Right forelimb (tissue), 1 donor: ENCODE measurements around the gene STAC3.
"Not testable (repeated sequence)": the region's sequence is repeated elsewhere in the genome, so short reads cannot be mapped to it uniquely, and the experiment has no call there.

Experiments used
- DNase-seq: peaks from one replicate; pipeline ENCODE4 v3.0.0-alpha.2; 2018

Gene STAC3

DNA sequence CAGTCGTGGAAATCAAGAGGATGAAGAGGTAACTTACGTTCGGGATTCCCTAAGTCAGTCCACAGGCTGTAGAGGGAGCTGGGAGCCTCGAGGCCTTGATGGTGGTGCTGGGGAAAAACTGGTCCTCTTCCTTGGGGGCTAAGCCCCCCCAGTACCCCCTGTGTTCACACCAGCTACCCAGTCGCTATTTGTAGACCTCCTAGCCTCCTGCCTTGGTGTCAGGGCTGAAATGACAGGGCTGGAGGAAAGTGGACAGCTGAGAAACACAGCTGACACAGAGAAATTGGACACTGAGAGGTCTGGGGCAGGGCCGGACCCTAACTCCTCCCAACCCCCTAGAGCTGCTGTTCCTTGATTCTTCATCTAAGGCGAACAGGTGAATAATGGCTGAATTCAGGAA, at the start of gene STAC3:
STAC3 (minus strand) TSS at position 232 of the 400 bp plus-strand sequence. CDS start 1,551 bp downstream, outside the sequence.
- no peak for DNase-seq

DNA sequence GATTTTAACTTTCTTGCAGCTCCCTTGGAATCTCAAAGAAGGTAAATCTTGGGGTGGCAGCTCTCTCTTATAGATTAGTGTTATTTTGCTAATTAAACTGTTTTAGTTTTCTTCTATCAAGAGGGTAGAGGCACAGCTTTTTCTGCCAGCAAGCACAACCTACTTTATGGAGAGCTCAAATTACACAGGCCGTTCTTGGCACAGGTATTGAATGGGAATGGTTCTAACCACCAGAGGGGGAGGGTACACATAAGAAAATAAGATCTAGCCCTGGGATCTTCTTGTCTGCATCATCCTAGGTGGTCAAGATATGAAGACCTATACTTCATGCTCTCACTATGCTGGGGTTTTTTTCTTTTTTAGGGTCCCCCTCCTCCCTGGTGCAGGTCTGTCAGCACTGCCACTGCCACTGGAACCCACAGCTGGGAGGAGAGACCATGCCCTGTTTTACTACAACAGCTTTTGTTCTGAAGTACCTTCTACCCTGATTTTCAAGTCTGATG, 48.6 kb upstream of the STAC3 start:
- no peak for DNase-seq

DNA sequence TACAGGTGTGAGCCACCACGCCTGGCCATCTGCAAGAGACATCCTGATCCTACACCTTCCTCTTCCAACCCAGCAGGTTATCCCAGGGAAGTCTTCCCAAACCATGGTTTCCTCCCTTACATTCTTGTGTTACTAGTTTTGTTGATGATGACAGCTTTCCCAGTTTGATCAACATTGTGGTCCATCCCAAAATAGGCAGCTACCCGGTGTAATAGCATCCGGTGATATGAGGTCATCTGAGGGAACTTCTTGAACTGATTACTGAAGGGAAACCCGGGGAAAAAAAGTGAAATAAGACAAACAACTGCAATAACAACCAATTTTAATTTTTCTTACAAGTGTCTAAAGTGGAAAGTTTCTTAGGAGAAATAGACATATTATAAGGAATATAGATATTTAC, 45.3 kb upstream of the STAC3 start:
- DNase-seq: no peak

DNA sequence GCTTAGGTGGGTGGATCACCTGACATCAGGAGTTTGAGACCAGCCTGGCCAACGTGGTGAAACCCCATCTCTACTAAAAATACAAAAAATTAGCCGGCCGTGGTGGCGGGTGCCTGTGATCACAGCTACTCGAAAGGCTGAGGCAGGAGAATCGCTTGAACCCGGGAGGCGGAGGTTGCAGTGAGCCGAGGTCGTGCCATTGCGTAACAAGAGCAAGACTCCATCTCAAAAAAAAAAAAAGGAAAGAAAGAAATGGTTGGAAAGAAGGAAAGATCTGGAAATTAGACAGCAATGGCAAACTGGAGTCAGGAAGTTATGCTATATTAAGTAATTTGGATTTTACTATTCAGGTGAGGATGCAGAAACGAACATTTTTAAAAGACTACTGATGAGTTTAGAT, 31.1 kb upstream of the STAC3 start:
- not testable (repeated sequence) for DNase-seq

DNA sequence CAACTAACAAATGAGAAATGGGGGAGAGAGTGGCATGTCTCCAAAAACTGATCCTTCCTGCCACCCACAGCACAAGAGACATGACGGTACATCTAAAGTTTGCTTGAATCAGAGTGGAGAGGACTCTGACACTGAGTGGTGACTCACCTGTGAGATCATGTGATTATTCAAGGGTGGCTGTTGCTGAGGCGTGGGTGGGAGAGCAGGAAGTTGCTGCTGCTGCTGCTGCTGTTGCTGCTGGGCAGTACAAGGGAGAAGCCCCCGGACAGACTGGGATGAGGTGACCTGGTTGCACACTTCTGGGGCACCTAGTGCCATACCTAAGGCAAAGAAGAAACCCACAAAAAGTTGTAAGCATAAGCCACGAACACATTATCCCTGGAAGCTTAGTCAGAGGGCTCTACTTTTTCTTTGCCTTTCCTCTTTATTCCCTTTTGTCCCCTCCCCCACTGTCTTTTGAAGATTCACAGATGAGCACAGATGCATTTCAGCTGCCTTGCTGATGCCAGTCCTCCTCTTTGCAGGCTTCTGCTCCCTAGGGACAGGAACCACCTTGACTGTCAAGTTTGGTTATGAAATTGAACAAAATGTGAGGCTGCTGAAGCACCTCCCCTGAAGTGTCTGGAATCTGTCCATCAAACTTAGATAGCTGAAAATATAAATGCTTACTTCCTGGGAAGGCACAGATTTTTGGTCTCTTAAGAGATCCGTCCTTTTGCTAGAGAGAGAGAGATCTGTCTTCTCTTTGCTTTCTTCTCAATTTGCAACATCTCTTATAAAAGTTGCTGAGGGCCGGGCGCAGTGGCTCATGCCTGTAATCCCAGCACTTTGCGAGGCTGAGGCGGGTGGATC, 29.4 kb upstream of the STAC3 start:
- no peak for DNase-seq

DNA sequence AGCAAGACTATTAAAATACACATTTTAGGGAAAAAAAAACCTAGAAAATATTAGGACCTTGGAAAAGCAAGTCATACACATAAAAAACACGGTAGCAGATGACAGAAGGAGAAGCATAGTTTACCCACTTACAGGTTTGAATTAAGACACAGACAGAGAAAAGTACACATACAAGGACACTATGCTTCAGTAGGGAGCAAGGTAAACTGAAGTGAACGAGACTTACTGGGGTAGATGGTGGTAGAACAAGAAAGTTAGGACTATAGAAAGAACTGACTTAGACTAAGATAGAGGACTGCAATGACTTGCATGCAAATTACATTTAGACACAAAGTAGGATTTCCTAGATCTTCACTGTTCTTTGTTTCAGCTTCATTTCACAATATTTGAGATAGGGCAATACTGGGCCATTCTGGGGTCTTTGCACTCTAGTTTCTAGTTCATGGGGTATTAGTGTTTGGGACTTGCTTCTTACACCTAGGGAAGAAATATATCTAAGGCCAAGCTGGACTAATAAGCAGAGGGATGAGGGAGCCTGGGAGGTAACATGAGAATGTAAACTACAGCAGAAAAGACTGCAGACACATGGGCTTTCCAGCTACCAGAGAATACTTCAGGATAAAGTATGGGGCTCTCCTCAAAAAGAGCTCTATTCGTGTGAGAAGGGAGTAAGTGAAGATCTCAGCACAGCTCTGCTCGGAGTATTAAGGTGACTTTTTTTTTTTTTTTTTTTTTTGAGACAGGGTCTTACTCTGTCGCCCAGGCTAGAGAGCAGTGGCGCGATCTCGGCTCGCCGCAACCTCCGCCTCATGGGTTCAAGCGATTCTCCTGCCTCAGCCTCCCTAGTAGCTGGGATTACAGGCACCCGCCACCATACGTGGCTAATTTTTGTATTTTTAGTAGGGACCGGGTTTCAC, 27.7 kb upstream of the STAC3 start:
- DNase-seq: no peak

DNA sequence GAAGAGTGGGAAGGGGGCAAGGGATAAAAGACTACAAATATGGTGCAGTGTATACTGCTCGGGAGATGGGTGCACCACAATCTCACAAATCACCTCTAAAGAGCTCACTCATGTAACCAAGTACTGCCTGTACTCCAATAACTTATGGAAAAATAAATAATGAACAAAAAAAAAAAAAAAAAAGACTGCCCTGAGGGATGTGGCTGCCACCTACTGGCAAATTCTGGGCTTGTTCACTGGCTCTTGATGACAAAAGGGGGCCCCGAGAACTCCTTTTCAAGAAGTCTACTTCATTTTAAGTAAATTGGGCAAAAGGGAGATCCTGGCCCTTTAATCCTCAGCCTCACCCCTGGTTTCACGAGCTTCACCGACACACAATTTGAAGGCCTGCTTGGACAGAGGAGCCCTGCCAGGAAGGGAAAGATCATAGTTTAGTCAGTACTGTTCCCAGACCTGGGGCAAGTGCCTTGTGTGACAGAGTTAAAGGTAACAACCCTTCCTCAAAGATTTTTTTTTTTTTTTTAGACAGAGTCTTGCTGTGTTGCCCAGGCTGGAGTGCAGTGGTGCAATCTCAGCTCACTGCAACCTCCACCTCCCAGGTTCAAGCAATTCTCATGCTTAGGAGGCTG, 26.1 kb upstream of the STAC3 start:
- DNase-seq: no peak

DNA sequence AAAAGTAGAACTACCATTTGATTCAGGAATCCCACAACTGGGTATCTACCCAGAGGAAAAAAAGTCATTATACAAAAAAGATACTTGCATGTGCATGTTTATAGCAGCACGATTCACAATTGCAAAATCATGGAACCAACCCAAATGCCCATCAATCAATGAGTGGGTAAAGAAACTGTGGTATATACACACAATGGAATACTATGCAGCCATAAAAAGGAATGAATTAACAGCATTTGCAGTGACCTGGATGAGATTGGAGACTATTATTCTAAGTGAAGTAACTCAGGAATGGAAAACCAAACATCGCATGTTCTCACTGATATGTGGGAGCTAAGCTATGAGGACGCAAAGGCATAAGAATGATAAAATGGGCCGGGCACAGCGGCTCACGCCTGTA, 25.2 kb upstream of the STAC3 start:
- not testable (repeated sequence) for DNase-seq

DNA sequence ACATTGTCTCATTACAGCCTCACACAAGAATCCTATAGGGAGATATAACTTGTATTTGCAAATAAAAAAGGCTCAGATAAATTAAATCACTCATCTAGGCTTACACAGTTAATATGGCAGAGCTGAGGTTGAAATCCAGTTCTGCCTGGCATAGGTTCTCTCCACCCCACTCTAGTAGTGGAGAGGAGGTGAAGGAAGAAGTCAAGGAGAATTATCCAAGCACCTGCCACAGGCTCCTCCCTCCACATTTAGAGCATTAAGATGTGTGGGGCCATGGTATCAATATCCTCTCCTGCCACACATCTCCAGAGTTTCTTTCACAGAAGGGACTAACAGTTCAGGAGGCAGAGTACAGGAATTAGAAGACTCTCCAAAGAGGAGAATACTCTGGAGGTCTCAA, 22.5 kb upstream of the STAC3 start:
- no peak for DNase-seq

DNA sequence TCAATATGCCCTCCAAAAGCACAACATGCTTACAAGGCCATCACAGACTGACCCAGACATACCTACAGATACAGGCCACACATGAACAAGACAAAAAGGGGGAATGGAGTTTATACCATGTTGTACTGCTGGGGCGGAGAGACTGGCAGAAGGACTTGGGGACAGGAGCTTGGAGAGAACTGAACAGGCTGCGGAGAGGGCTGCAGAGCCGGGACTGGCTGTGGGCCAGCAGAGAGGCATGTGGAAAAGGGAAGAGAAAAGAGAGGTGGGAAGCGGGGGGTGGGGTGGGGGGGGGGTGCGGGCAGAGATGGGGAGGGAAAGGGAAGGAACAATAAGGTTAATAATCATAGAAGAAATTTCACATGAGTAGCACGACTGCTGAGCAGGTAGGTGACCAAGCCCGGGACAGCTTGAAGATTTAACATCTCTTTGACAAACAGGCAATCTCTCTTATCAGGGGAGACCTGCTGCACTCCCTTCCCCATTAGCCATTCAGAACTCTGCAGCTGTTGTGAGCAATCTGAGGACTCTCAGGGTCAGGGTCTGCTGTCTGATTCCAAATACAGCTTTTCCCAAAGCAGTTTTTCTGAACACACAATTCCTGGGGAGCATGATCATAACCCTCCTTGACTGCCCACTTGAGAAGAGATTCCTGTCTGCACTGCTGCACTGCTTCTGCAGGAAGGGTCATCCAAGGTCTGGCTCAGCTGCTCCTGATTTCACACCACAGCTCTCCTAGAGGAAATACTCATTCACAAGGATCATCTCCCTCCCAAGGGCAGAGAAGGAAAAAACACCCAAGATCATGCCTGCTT, 21.6 kb upstream of the STAC3 start:
- no peak for DNase-seq

DNA sequence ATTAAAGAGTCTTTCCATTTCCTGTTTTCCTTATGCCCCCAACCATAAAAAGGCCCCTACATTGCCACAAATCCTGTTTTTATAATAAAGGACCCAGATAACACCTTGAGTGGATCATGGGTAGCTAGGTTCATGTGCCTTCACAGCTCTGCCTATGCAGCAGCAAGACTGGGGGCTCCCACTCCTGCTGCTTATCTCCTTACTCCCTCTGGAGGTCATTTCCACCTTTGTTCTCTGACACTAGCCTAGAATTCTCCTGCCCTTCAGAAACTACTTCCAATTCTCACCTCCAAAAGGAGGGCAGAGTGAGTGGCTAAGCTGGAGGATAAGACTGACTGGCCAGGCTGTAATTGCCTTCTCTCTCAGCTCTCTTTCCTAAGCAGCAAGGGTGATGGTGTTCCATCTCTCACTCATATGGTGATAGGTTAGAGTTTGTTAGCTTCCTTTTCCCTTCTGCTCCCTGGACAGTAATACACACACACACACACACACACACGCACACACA, 20.0 kb upstream of the STAC3 start:
- no peak for DNase-seq

DNA sequence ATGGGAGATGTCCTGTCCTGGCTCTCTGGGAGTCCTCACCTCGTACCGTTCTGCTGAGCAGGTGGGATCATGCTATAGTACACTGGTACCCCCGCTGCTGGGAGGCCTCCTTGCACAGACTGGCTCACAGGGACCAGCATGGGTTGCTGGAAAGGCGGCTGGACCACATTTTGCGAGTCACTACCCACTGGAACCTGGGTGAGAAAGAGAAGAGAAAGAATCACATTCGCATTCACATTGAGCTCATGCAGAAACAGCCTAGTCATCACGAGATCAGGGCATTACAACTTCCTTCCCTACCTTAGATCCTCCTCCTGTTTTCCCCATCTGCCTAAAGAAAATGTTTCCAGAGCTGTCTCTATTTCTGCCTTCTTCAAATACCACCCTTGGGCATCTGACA, 17.3 kb upstream of the STAC3 start:
- DNase-seq: no peak

DNA sequence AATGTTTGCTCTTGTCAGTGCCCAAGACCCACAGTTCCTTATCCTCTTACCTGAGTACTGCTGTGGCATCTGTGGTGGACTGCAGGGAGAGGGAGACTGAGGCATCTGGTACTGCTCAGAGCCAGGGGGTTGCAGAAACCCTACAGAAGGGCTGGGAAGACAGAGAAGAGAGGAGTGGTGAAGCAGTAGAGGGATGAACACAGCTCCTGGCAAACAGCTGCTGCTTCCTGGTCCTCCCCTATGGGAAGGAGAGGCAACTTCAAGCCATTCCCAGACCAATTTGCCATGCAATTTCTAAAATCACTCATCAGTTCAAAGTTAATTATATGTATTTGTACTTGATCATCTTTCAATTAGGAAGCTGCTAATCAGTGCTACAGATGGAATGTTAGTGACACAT, 15.7 kb upstream of the STAC3 start:
- no peak for DNase-seq

DNA sequence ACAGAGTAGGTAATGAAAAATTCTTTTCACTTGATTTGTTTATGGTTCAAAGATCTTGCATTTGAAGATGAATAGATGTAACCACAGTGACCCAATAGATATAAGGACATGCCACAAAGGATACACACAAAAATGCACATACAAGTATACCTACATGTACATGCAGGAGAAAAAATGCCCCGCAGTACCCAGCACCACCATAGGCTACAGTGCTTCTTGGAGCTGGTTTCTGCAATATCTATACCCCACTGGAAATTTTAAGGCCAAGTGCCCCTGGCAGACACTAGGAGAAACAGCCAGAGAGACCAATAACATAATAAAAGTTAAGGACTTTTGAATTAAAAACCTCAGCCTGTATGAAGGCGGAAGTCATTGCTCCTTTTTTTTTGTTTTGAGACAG, 12.1 kb upstream of the STAC3 start:
- DNase-seq: no peak

DNA sequence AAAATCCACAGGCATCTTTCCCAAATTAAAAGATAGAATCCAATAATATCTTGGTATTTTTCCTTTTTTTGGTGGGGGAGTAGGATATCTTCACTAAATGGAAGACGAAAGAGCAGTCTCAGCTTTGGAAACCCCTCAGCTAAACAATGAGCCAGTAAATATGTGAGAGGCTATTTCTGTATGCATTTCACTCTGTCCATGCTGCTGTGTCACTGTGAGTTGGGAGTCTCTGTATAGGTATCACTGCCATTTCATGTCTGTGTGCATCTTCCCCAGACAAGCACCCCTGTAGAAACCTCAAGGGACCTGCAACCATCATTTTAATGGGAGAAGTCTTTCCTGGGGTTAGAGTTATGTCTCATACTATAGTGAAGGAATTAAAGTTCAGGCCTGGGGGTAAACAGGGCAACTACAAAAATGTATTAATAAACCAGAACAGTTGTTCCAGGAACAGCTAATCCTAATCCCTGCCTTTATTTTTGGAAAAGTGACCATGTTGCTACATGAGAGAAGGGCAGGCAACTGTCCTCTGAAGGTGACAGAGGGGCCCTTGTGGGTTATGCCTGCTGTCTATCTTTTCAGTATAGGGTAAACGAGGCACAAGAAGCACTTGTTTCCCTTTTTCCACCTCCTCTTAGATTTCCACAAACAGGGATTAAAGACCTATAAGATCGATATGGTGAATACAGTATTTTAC, 11.3 kb upstream of the STAC3 start:
- no peak for DNase-seq

DNA sequence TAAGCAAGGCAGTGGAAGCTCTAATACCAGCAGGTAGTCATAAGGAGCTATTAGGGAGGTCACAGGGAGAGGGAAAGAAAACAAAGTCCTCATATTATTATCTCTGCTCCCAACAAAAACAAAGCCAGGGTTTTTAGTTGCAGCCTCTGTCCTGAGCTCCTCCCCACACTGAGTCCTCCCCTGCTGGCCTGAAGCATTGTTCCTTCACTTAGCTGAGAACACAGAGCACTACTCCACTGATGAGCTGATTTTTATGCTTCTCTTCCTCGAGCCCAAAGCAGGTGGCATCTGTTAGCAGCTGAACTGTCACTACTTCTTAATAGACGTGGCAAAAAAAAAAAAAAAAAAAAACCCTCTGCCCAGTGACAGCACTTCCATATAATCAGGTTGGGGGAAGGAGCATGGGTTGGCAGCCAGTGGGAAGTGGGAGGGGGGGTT, 10.5 kb upstream of the STAC3 start:
- DNase-seq: no peak

DNA sequence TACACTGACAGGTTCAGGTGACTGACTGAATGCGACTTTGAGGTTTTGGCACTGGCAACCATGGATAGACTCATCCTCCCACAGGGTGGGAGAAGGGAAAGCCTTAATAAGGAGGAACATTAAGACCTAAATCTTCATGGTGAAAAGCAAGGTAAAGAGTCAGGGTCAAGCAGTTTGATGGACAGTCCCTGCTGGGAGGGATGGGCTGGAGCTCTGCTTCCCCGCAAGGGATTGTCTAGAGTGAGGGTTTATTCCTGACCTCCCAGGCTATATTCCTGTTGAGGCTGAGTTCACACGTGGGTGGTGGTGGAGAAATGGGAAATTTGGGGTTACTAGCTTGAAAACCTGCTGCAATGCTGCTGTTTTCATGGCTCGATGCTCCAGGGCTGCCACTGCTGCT, 9.4 kb upstream of the STAC3 start:
- no peak for DNase-seq

DNA sequence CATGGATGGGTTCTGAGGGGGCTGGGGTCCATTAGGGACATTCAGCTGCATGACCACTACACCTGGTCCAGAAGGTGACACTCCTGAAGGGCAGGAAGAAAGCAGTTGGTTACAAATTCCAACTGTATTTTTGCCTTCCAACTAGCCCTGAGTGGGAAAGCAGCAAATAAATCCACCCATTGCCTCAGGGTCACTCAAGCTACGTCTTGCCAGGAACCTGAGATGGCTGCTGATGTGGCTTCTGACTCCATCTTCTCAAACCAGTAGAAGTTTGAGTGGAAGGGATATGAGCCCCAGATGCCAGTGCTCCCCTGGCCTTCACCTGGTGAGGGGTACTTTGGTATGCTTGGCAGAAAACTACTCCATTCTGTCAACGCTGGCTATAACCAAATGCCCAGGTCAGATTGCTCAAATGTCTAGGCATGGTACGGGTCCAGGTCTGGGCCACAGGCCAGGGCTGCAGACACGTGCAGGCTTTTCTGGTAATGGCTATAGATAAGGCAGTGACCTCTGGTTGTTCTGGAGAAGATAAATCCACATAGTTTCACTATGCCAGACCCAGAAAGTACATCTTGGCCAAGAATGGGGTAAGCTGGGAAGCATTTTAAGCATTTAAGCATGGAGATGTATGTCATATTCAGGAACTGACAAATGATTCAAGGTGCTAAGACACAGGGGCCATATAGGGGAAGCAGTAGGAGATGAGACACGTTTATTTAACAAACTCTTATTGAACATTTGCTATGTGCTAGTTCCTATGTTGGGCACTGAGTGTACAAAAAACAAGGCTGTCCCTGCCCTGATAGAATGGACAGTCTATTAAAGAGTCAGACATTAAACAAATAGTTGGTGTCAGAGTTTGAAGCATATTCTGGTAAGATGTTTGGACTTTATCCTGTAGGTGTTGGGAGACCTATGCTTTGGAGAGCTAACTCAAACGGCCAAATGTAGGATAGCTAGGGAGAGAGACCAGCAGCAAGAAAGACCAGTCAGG, 8.3 kb upstream of the STAC3 start:
- no peak for DNase-seq

DNA sequence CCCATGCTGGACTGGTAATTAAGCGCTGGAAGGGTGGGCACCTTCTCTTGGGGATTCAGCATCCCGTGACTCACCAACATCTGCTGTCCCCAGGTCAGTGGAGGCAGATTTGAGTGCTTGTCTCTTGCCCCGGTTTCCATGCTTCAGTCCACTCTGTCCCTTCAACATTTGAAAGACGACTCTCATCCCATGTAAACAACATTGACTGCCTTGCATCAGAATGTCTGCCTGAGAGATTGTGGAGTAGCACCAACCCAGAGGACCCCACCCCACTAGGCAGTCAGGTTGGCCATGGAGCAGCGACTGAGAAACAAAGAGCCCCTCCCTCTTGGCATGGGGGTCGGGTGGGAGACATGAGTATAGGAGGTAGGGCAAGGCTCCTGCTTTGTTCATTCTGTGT, 4.9 kb upstream of the STAC3 start:
- DNase-seq: no peak
